Measurements from ENCODE around the gene DPP3.

DPP3 gene

GRCh38 chr11:66465373-66466224 lies 14.6 kb upstream of the DPP3 start:
- POLR2A ChIA-PET = interaction anchor here (1.0 kb wide), 1 partner anchor 173 kb away, joined by 6 read pairs; the partner anchor contains the start of gene RBM4
- DNase-seq (ENCODE audit: extremely low spot score) = no peak

GRCh38 chr11:66466225-66467033 lies 13.8 kb upstream of the DPP3 start, which contains the start of gene PELI3:
TSS of gene PELI3 (plus strand) at chr11:66466905. CDS start at chr11:66468129, 1,224 bp downstream.
- DNase-seq (ENCODE audit: extremely low spot score) = peak; percentile 99
- ChIA-PET POLR2A (interaction anchor here (0.6 to 1.0 kb wide), 15 partner anchors 8 to 1636 kb away, joined by 3 to 14 read pairs (median 4); partner anchors contain the start of genes DPP3 and RBM4), CTCF (interaction anchor here (0.9 to 8.3 kb wide), 11 partner anchors 13 to 212 kb away, joined by 3 to 83 read pairs (median 5); partner anchors contain the start of genes DPP3, MRPL11 and RBM4B)
- no peak for TF ChIP-seq CTCF (IDR thresholded peaks at IDR 0.05; ENCODE audit: control extremely low read depth, extremely low read depth, low read depth, missing control alignments)

More at GRCh38 chr11:66465373-66466224, 14.6 kb upstream of the DPP3 start:
- no peak for TF ChIP-seq CTCF (IDR thresholded peaks at IDR 0.05; ENCODE audit: control extremely low read depth, extremely low read depth, low read depth, missing control alignments)
- CTCF ChIA-PET = interaction anchor here (1.0 to 8.3 kb wide), 7 partner anchors 13 to 196 kb away, joined by 3 to 83 read pairs (median 3); partner anchors contain the start of genes DPP3 and MRPL11

GRCh38 chr11:66467034-66467659 lies 13.1 kb upstream of the DPP3 start:
- no peak for TF ChIP-seq CTCF (IDR thresholded peaks at IDR 0.05; ENCODE audit: control extremely low read depth, extremely low read depth, low read depth, missing control alignments)
- ChIA-PET CTCF (interaction anchor here (0.9 to 8.3 kb wide), 11 partner anchors 12 to 211 kb away, joined by 3 to 83 read pairs (median 5); partner anchors contain the start of genes DPP3, MRPL11 and RBM4B), POLR2A (interaction anchor here (0.6 to 1.0 kb wide), 3 partner anchors 13 to 176 kb away, joined by 6 to 14 read pairs (median 6); partner anchors contain the start of genes DPP3 and RBM4)
- peak; percentile 55 for DNase-seq (ENCODE audit: extremely low spot score)

- ChIA-PET POLR2A (no interaction called here), CTCF (interaction anchor here (1.5 to 8.3 kb wide), 4 partner anchors 11 to 211 kb away, joined by 5 to 83 read pairs (median 6); partner anchors contain the start of genes DPP3 and RBM4B)
- no peak for DNase-seq (ENCODE audit: extremely low spot score)
- TF ChIP-seq CTCF (IDR thresholded peaks at IDR 0.05; ENCODE audit: control extremely low read depth, extremely low read depth, low read depth, missing control alignments) = no peak
Measured at GRCh38 chr11:66467756-66468155, 12.5 kb upstream of the DPP3 start.

GRCh38 chr11:66468691-66469090 lies 11.5 kb upstream of the DPP3 start:
- DNase-seq (ENCODE audit: extremely low spot score) = no peak
- POLR2A ChIA-PET = no interaction called here
- no peak for TF ChIP-seq CTCF (IDR thresholded peaks at IDR 0.05; ENCODE audit: control extremely low read depth, extremely low read depth, low read depth, missing control alignments)
- CTCF ChIA-PET = interaction anchor here (1.4 to 8.3 kb wide), 3 partner anchors 9 to 210 kb away, joined by 5 to 83 read pairs (median 5); partner anchors contain the start of gene DPP3
